Gastrocnemius medialis (tissue), 4 donors: ENCODE measurements around the gene MCF2L. TPM values are rescaled to one million over a fixed set of nuclear protein-coding genes. Genes with fewer than 3 reads are reported as not detected.
"Not testable (repeated sequence)": the region's sequence is repeated elsewhere in the genome, so short reads cannot be mapped to it uniquely, and the experiment has no call there.

Experiments used
- ATAC-seq, 2 donors: fragments of 150-250 bp; one replicate each; pipeline ENCODE4 v1.9.1; 2016
- DNase-seq, 2 donors: peaks; one replicate each; pipeline ENCODE4 v3.0.0-alpha.2; 2019
- H3K27ac ChIP-seq, 4 donors: fragments of 200-600 bp; sonication (generic); 1 replicate in 1 of 4; 2 replicates in 3 of 4; pipeline ENCODE4 v1.5.1; 2016 to 2018; ENCODE audit warnings: mild to moderate bottlenecking in 2 of 4, moderate library complexity in 1 of 4
- H3K27me3 ChIP-seq, 3 donors: fragments of 200-600 bp; sonication (generic) in 2 of 3; 1 replicate in 1 of 3; 2 replicates in 2 of 3; pipeline versions ENCODE4 v1.5.1 to v1.6.0; 2016 to 2019; ENCODE audit warnings: mild to moderate bottlenecking in 1 of 3, moderate library complexity in 1 of 3
- H3K36me3 ChIP-seq, 2 donors: fragments of 200-600 bp; sonication (generic) in 1 of 2; one replicate each; pipeline ENCODE4 v1.5.1; 2017 to 2018
- H3K4me1 ChIP-seq, 2 donors: fragments of 200-600 bp; sonication (generic) in 1 of 2; one replicate each; pipeline ENCODE4 v1.5.1; 2016 to 2017; ENCODE audit warnings: mild to moderate bottlenecking in 2 of 2
- H3K4me3 ChIP-seq, 4 donors: fragments of 200-600 bp; sonication (generic) in 3 of 4; 1 replicate in 1 of 4; 2 replicates in 3 of 4; pipeline ENCODE4 v1.5.1; 2016 to 2019; ENCODE audit warnings: mild to moderate bottlenecking in 2 of 4
- H3K9me3 ChIP-seq, 3 donors: fragments of 200-600 bp; sonication (generic) in 2 of 3; 1 replicate in 1 of 3; 2 replicates in 2 of 3; pipeline ENCODE4 v1.5.1; 2016 to 2019
- CTCF ChIP-seq, 5 experiments: fragments of 450-650 bp in 3 of 5; fragments of 200-600 bp in 2 of 5; sonication (generic) in 2 of 5; IDR thresholded peaks in 4 of 5; conservative IDR thresholded peaks in 1 of 5; 1 replicate in 4 of 5; 2 replicates in 1 of 5; pipeline ENCODE4 v1.5.1; 2016 to 2019; ENCODE audit warnings: antibody characterized with exemption in 5 of 5, mild to moderate bottlenecking in 3 of 5, moderate library complexity in 3 of 5
- POLR2A ChIP-seq, 2 donors: fragments of 450-650 bp; IDR thresholded peaks; one replicate each; pipeline ENCODE4 v1.6.1; 2017; ENCODE audit warnings: antibody characterized with exemption in 2 of 2, mild to moderate bottlenecking in 2 of 2, moderate library complexity in 2 of 2
- in situ Hi-C, 4 donors: fragments of 200-750 bp; cut with MboI; loops; one replicate each; pipeline versions ENCODE4 v1.15.0 to v1.8.0; 2017; ENCODE audit warnings: low sequenced_read_pairs in 4 of 4
- intact Hi-C: fragments of 100-400 bp; cut with DNase I; formaldehyde crosslinking; loops from one replicate; pipeline ENCODE4 v1.15.1; 2023; ENCODE audit warnings: low total_unique reads
- total RNA-seq, 4 donors: library from RNA; depleted of rRNA; stranded (reverse); fragments of >200 nt; gene quantifications; one replicate each; pipeline versions ENCODE4 v1.1.0 to v1.2.3, GENCODE V29; 2016

MCF2L gene
- total RNA-seq, 4 donors from 2014 or later = 16.1 to 21.2 (median 19.4) TPM

- Histone ChIP-seq H3K27me3 (peaks cover 0 to 20% (median 8%) of the 10 kb centered on the region in 3 donors), H3K4me1 (no peaks in the 10 kb centered on the region), H3K9me3 (no peaks in the 10 kb centered on the region), H3K27ac (no peak overlapping the region), H3K36me3 (no peaks in the 10 kb centered on the region), H3K4me3 (no peak overlapping the region)
- in situ Hi-C loops = loop anchor here in 1 of 4 donors (25.0 kb wide), 1 partner anchor 453 kb away; no protein-coding TSS in a partner anchor
- no peak for ATAC-seq
- TF ChIP-seq CTCF (IDR thresholded peaks at IDR 0.05 in 4 of 5, conservative IDR thresholded peaks at IDR 0.05 in 1 of 5) (no peak), POLR2A (IDR thresholded peaks at IDR 0.05) (no peak)
- DNase-seq = no peak
- intact Hi-C loops = loop anchor here (10.0 kb wide), 1 partner anchor 261 kb away; no protein-coding TSS in a partner anchor
Observed at GRCh38 chr13:112934078-112934477, 34.9 kb upstream of the MCF2L start.

GRCh38 chr13:112938680-112939079, 30.3 kb upstream of the MCF2L start:
- in situ Hi-C loops (loop anchor here in 1 of 4 donors (25.0 kb wide), 1 partner anchor 449 kb away; no protein-coding TSS in a partner anchor), intact Hi-C loops (loop anchor here (10.0 kb wide), 1 partner anchor 256 kb away; no protein-coding TSS in a partner anchor)
- DNase-seq (no peak), ATAC-seq (no peak)
- Histone ChIP-seq H3K4me1 (peaks cover 3 to 7% of the 10 kb centered on the region in 2 donors), H3K36me3 (no peaks in the 10 kb centered on the region), H3K4me3 (no peak overlapping the region), H3K9me3 (no peaks in the 10 kb centered on the region), H3K27me3 (peaks cover 0 to 4% (median 3%) of the 10 kb centered on the region in 3 donors), H3K27ac (no peak overlapping the region)
- TF ChIP-seq CTCF (IDR thresholded peaks at IDR 0.05 in 4 of 5, conservative IDR thresholded peaks at IDR 0.05 in 1 of 5) = no peak
- no peak for TF ChIP-seq POLR2A (IDR thresholded peaks at IDR 0.05)

- DNase-seq (no peak), ATAC-seq (no peak)
- TF ChIP-seq POLR2A (IDR thresholded peaks at IDR 0.05) (no peak), CTCF (IDR thresholded peaks at IDR 0.05 in 4 of 5, conservative IDR thresholded peaks at IDR 0.05 in 1 of 5) (no peak)
- H3K9me3 ChIP-seq = no peaks in the 10 kb centered on the region
- in situ Hi-C loops = loop anchor here in 3 of 4 donors (10.0 to 25.0 kb wide), 3 partner anchors 445 to 455 kb away; no protein-coding TSS in a partner anchor
- no peaks in the 10 kb centered on the region for H3K36me3 ChIP-seq
- H3K4me3 ChIP-seq = no peak overlapping the region
- intact Hi-C loops = loop anchor here (5.0 to 10.0 kb wide), 2 partner anchors 97 to 1855 kb away; no protein-coding TSS in a partner anchor
- peaks cover 0 to 11% (median 6%) of the 10 kb centered on the region in 3 donors for H3K27me3 ChIP-seq
- peaks cover 3 to 7% of the 10 kb centered on the region in 2 donors for H3K4me1 ChIP-seq
- H3K27ac ChIP-seq = no peak overlapping the region
Observed at GRCh38 chr13:112940236-112940635, 28.8 kb upstream of the MCF2L start.

- TF ChIP-seq CTCF (IDR thresholded peaks at IDR 0.05 in 4 of 5, conservative IDR thresholded peaks at IDR 0.05 in 1 of 5) = no peak
- TF ChIP-seq POLR2A (IDR thresholded peaks at IDR 0.05) = no peak
- peaks cover 3 to 7% of the 10 kb centered on the region in 2 donors for H3K4me1 ChIP-seq
- in situ Hi-C loops (loop anchor here in 3 of 4 donors (10.0 to 25.0 kb wide), 3 partner anchors 443 to 453 kb away; no protein-coding TSS in a partner anchor), intact Hi-C loops (loop anchor here (5.0 to 10.0 kb wide), 2 partner anchors 96 to 1857 kb away; no protein-coding TSS in a partner anchor)
- peaks cover 0 to 16% (median 9%) of the 10 kb centered on the region in 3 donors for H3K27me3 ChIP-seq
- ATAC-seq = no peak
- H3K9me3 ChIP-seq = no peaks in the 10 kb centered on the region
- no peak overlapping the region for H3K4me3 ChIP-seq
- no peak overlapping the region for H3K27ac ChIP-seq
- H3K36me3 ChIP-seq = no peaks in the 10 kb centered on the region
- no peak for DNase-seq
Observed at GRCh38 chr13:112941349-112941748, 27.7 kb upstream of the MCF2L start.

GRCh38 chr13:112941765-112942164, 27.2 kb upstream of the MCF2L start:
- intact Hi-C loops = loop anchor here (2.0 to 10.0 kb wide), 3 partner anchors 96 to 1857 kb away; no protein-coding TSS in a partner anchor

More at GRCh38 chr13:112941765-112942164, 27.2 kb upstream of the MCF2L start:
- H3K4me1 ChIP-seq, DNase-seq, H3K4me3 ChIP-seq, ATAC-seq, H3K9me3 ChIP-seq, H3K36me3 ChIP-seq, H3K27ac ChIP-seq: not testable (repeated sequence)
- in situ Hi-C loops = loop anchor here in 3 of 4 donors (10.0 to 25.0 kb wide), 3 partner anchors 443 to 453 kb away; no protein-coding TSS in a partner anchor
- peaks cover 0 to 16% (median 9%) of the 10 kb centered on the region in 3 donors for H3K27me3 ChIP-seq
